ENCODE data around the gene KRT8.

DNA sequence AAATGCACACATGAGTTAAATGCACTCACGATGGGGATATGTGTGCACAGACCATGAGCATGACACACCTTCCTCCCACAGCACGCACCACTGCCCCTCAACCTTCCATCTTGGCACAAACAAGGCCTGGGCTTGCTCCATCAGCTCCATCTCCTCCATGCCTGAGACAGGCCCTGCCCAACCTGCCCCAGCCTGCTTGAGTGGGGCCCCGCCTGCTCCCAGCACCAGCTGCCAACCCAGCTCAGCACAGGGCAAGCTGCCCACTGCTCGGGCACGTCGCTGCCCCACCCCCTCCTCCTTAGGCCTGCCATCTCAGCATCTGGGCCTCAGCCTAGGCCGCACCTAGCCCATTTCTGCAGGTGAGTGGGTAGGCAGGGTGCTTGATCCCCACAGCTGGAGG is 28.5 kb downstream of the KRT8 start:
- no peak for TF ChIP-seq POLR2A (IDR thresholded peaks at IDR 0.05)
- TF ChIP-seq, protein P1, sequence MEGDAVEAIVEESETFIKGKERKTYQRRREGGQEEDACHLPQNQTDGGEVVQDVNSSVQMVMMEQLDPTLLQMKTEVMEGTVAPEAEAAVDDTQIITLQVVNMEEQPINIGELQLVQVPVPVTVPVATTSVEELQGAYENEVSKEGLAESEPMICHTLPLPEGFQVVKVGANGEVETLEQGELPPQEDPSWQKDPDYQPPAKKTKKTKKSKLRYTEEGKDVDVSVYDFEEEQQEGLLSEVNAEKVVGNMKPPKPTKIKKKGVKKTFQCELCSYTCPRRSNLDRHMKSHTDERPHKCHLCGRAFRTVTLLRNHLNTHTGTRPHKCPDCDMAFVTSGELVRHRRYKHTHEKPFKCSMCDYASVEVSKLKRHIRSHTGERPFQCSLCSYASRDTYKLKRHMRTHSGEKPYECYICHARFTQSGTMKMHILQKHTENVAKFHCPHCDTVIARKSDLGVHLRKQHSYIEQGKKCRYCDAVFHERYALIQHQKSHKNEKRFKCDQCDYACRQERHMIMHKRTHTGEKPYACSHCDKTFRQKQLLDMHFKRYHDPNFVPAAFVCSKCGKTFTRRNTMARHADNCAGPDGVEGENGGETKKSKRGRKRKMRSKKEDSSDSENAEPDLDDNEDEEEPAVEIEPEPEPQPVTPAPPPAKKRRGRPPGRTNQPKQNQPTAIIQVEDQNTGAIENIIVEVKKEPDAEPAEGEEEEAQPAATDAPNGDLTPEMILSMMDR (IDR thresholded peaks at IDR 0.05) = no peak

Data from lower leg skin (tissue), 3 donors.